Measurements from ENCODE around the gene POLR3G. TPM values are rescaled to one million over a fixed set of nuclear protein-coding genes. Genes with fewer than 3 reads are reported as not detected.
A peak's percentile ranks its signal among the peaks of the same experiment; 100 is the strongest.

POLR3G gene, protein sequence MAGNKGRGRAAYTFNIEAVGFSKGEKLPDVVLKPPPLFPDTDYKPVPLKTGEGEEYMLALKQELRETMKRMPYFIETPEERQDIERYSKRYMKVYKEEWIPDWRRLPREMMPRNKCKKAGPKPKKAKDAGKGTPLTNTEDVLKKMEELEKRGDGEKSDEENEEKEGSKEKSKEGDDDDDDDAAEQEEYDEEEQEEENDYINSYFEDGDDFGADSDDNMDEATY
- total RNA-seq: 10 to 100 TPM in 1 of 2 donors, 1 to 10 TPM in 1; 6.2 to 11.7 TPM

DNA sequence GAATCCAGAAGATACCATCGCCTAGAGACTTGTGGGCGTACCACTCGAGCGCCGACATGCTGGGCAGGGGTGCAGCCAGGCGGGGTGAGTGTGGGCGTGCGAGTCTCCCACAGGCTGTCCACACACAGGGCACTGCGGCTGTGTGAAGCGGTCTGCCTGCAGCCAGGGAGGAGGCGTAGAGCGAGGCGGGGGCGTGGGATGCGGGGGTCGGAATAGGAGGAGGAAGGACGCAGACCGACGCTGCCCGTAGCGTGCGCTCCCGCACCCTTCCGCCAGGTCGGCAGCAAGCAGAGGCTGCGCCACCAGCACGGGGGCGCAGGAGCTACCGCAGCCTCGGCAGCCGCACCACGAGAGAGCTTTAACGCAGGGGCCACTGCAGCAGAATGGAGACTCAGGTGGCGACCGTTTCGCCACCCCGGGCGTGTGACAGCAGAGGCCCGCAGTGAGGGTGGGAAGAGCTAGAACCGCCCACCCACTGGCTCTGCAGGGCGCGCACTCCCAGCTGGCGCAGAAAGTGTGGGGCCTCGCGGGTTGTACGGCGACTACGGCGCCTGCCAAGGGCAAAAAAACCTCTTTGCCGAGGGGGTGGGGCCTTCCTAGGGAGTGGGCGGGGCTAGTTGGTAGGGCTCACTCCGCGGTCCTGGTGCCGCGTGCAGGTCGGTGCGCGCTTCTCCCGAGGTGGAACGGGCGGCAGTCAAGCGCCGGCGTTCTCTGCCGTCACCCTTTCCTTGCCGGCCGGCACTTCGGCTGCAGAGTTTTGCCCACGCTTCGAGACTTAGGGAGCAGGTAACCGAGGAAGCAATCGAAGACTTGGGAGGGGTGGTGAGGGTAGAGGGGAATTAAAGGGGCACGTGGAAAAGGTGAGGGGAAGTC lies at the start of gene POLR3G, which contains the start of gene MBLAC2:
POLR3G (plus strand) TSS at position 630 of the 873 bp plus-strand sequence. CDS start 10,704 bp downstream, outside the sequence.
MBLAC2 (minus strand) TSS at position 537 of the 873 bp plus-strand sequence; CDS start at position 58, 479 bp downstream.
- DNase-seq (ENCODE audit: low spot score in 2 of 2) (peak; percentile 86 to 90), ATAC-seq (peak; percentile 84 to 93)
- peaks cover under 1 to 5% of the 10 kb centered on the region in 2 donors for H3K9me3 Mint-ChIP-seq
- peaks cover 34 to 35% of the 10 kb centered on the region in 2 donors for H3K36me3 Mint-ChIP-seq
- peak within 1 kb of the TSS; percentile 92 to 93 for H3K27ac Mint-ChIP-seq

GRCh38 chr5:90434116-90434714 lies 40.4 kb upstream of the POLR3G start:
- H3K27ac Mint-ChIP-seq: no peak overlapping the region
- peak in 1 of 2 donors; percentile 49 for DNase-seq (ENCODE audit: low spot score in 2 of 2)
- peak; percentile 64 to 75 for ATAC-seq
- H3K36me3 Mint-ChIP-seq: no peaks in the 10 kb centered on the region
- H3K9me3 Mint-ChIP-seq: no peaks in the 10 kb centered on the region

GRCh38 chr5:90437663-90438062 lies 37.0 kb upstream of the POLR3G start:
- H3K36me3 Mint-ChIP-seq: no peaks in the 10 kb centered on the region
- no peaks in the 10 kb centered on the region for H3K9me3 Mint-ChIP-seq
- DNase-seq (ENCODE audit: low spot score in 2 of 2) (no peak), ATAC-seq (no peak)
- no peak overlapping the region for H3K27ac Mint-ChIP-seq

GRCh38 chr5:90438100-90438499 lies 36.6 kb upstream of the POLR3G start:
- H3K36me3 Mint-ChIP-seq: no peaks in the 10 kb centered on the region
- ATAC-seq: no peak
- no peak for DNase-seq (ENCODE audit: low spot score in 2 of 2)
- no peaks in the 10 kb centered on the region for H3K9me3 Mint-ChIP-seq
- no peak overlapping the region for H3K27ac Mint-ChIP-seq

DNA sequence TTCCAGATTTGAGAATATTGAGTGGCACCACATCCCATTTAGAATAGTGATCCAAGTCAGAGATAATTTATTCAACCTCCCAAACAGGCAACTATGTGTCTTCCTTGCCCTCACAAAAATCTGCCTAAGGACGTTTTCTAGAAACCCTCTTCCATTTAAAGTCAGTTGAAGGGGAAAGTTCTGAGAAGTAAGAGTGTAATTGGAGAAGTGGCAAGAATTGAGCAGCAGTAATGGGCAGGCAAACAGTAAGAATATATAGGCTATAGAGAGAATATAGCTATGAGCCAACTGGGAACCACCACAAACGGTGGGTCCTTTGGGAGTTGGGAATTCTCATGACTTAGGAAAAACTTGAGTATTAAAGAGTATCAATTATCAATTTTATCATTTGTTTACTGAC lies 34.0 kb upstream of the POLR3G start:
- DNase-seq (ENCODE audit: low spot score in 2 of 2) (no peak), ATAC-seq (no peak)
- H3K9me3 Mint-ChIP-seq: no peaks in the 10 kb centered on the region
- H3K36me3 Mint-ChIP-seq: no peaks in the 10 kb centered on the region
- H3K27ac Mint-ChIP-seq: peak overlapping the region in 1 of 2 donors; percentile 66

- no peak for DNase-seq (ENCODE audit: low spot score in 2 of 2)
- no peaks in the 10 kb centered on the region for H3K36me3 Mint-ChIP-seq
- no peak for ATAC-seq
- no peaks in the 10 kb centered on the region for H3K9me3 Mint-ChIP-seq
- no peak overlapping the region for H3K27ac Mint-ChIP-seq
Measured at GRCh38 chr5:90446961-90447360, 27.7 kb upstream of the POLR3G start.

DNA sequence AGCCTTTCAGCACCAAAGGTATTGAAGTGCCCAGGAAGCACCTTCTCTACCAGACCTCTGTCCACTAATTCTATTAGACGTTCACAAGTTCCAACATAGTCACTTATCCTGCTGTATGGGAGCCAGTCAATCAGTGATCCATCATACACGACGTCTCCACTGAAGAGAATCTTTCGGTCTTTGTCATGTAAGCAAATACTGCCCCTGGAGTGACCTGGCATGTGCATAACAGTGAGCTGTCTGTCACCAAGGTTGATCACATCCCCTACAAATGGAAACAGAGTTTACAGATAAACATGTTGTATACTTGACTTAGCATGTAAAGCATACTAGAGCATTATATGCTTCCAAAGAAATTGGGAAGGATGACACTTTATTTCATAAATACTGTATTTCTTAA lies 13.4 kb upstream of the POLR3G start:
- DNase-seq (ENCODE audit: low spot score in 2 of 2): no peak
- no peaks in the 10 kb centered on the region for H3K9me3 Mint-ChIP-seq
- ATAC-seq: no peak
- H3K36me3 Mint-ChIP-seq: no peaks in the 10 kb centered on the region
- no peak overlapping the region for H3K27ac Mint-ChIP-seq

GRCh38 chr5:90472783-90473395 lies 1.8 kb upstream of the POLR3G start:
- Mint-ChIP-seq H3K9me3 (peaks cover 10 to 19% of the 10 kb centered on the region in 2 donors), H3K27ac (peak overlapping the region; percentile 7 to 92), H3K36me3 (peaks cover 50 to 51% of the 10 kb centered on the region in 2 donors)
- DNase-seq (ENCODE audit: low spot score in 2 of 2): no peak
- ATAC-seq: peak in 1 of 2 donors; percentile 23

GRCh38 chr5:90473396-90474234 lies 1.0 kb upstream of the POLR3G start:
- Mint-ChIP-seq H3K27ac (peak overlapping the region; percentile 92 to 93), H3K36me3 (peaks cover 42 to 43% of the 10 kb centered on the region in 2 donors), H3K9me3 (peaks cover 9 to 13% of the 10 kb centered on the region in 2 donors)
- DNase-seq (ENCODE audit: low spot score in 2 of 2): peak in 1 of 2 donors; percentile 15
- peak; percentile 0 to 13 for ATAC-seq

DNA sequence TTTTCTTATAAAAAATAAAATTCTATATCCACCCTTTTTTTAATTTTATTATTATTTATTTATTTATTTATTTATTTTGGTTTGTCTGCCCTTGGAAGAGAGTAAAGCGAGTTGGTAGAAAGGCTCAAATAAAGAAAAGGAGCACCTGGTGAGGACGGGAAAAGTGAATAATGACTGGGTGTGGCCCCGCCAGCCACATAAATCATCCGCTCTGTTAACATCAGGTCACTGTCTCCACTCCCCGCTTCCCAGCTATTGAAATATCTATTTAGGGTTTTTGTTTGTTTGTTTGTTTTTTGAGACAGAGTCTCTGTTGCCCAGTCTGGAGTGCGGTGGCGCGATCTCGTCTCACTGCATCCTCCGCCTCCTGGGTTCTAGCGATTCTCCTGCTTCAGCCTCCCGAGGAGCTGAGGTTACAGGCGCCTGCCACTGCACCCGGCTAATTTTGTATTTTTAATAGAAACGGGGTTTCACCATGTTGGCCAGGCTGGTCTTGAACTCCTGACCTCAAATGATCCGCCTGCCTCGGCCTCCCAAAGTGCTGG lies 844 bp downstream of the POLR3G start:
- Mint-ChIP-seq H3K9me3 (no peaks in the 10 kb centered on the region), H3K27ac (no peak overlapping the region), H3K36me3 (peaks cover 25 to 26% of the 10 kb centered on the region in 2 donors)
- no peak for ATAC-seq
- DNase-seq (ENCODE audit: low spot score in 2 of 2): no peak

DNA sequence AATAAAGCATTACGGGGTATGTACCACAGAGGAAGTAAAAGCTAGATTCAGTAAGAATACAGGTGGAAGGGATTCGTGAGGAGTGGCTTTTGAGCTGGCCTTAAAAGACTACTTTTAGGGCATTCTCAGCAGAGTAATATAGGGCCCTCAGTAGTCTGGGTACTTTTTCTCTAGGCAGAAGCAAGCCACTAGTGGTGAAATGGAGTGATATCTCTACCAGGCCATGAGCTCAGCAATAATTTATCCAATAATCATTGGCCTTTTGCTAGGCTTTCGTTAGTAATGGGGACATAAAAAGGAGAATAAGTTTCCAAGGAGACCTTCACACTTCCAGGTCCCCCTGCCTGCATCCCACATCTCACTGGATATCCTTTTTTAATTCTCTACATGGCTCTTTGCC lies 1.7 kb downstream of the POLR3G start:
- no peaks in the 10 kb centered on the region for H3K9me3 Mint-ChIP-seq
- H3K27ac Mint-ChIP-seq: no peak overlapping the region
- peaks cover 17 to 18% of the 10 kb centered on the region in 2 donors for H3K36me3 Mint-ChIP-seq
- ATAC-seq: no peak
- no peak for DNase-seq (ENCODE audit: low spot score in 2 of 2)

DNA sequence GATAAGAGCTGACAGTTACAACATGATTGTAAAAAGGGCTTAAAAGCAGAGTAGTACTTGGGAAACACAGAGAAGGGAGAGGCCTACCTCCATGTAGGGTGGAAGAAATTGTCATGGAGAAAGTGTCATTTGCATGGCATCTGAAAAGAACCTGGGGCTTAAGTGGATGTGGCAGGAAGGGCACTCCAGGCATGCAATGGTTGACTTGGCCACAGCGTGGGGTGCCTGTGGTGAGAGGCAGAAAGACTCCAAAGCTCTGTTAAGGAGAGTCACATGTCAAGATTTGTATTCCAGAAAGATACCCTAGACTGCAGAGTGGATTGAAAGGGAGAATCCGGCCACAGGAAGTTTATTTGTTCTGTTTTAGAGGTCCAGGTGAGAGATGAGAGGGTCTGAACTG lies 2.4 kb downstream of the POLR3G start:
- Mint-ChIP-seq H3K27ac (no peak overlapping the region), H3K36me3 (peaks cover 16 to 18% of the 10 kb centered on the region in 2 donors), H3K9me3 (no peaks in the 10 kb centered on the region)
- no peak for DNase-seq (ENCODE audit: low spot score in 2 of 2)
- ATAC-seq: no peak

GRCh38 chr5:90477621-90478215 lies 3.1 kb downstream of the POLR3G start:
- Mint-ChIP-seq H3K36me3 (peaks cover 16 to 18% of the 10 kb centered on the region in 2 donors), H3K9me3 (no peaks in the 10 kb centered on the region), H3K27ac (no peak overlapping the region)
- ATAC-seq: no peak
- DNase-seq (ENCODE audit: low spot score in 2 of 2): no peak

DNA sequence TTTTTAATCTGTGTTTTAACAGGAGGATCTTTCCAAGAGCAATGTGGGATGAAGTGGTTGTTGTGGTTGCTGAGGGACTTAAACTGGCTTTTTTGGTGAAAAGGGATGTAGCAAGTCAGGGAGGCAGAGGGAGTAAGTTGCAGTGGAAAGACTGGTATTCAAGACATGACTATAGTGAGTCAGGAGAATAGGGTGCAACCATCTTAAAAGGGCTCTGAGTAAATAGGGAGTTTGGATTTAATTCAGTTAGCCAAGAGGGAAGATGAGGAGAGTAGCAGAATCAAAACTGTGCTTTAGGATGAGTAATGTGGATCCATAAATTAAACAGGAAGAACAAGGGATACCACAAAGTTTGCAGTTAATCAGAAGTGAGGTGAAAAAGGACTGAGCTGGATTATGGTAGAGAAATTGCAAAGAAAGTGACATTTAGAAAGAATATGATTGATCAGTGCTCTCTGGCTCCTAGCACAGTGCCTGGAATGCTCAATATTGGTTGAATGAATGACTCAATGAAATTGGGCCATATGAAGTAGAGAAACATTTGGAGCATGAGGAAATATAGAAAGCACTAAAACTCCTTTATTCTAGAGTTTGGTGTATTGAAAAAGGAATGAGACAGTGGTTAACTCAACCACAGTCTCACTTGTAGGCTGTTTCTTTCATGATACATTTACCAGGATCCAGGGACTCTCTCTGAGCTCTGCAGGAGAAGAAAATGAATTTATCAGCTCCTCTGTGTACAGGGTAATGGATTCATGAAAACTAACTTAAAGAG lies 5.1 kb downstream of the POLR3G start:
- H3K9me3 Mint-ChIP-seq: no peaks in the 10 kb centered on the region
- H3K27ac Mint-ChIP-seq: no peak overlapping the region
- H3K36me3 Mint-ChIP-seq: peaks cover 0 to 7% of the 10 kb centered on the region in 2 donors
- ATAC-seq (no peak), DNase-seq (ENCODE audit: low spot score in 2 of 2) (no peak)

DNA sequence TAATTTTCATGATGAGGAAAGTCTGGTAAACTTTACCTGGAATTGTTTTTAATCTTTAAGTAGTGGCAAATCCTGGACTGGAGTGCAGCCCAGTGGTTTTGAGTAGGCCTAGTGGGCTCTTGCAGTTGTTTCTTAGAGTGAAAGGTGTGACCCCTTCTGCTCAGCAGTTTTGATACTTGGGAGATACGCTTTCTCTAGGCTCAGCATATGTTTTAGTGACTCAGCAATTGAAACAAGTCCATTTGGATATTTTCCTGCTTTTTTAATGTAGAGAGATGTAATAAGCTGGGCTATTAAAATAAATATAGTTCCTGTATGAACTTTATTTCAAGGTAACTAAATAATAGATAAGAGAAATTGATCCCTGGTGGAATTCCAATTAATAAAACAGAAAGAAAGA lies 6.0 kb downstream of the POLR3G start:
- no peak for DNase-seq (ENCODE audit: low spot score in 2 of 2)
- ATAC-seq: no peak
- H3K9me3 Mint-ChIP-seq: no peaks in the 10 kb centered on the region
- no peak overlapping the region for H3K27ac Mint-ChIP-seq
- H3K36me3 Mint-ChIP-seq: peaks cover 0 to 7% of the 10 kb centered on the region in 2 donors

Data from activated naive CD4-positive, alpha-beta T cell treated with anti-CD3 and anti-CD28 coated beads, Interleukin-2, amount 50 U/mL, for 72 hours (primary cell).